Osteoblast (primary cell): Measurements from ENCODE around the gene RAB3C. TPM values are rescaled to one million over a fixed set of nuclear protein-coding genes. Genes with fewer than 3 reads are reported as not detected.

Source experiments
- DNase-seq: peaks from one replicate; pipeline ENCODE4 v3.0.0; 2011; ENCODE audit warnings: low spot score, mixed read lengths; ENCODE audit not compliant: insufficient read length; ENCODE audit errors: missing footprints
- H2AFZ ChIP-seq: 2 replicates; pipeline ENCODE4 v1.6.0; 2011; ENCODE audit warnings: mild to moderate bottlenecking, low read length
- H3K27ac ChIP-seq: 2 replicates; pipeline ENCODE4 v1.5.1; 2011; ENCODE audit warnings: mild to moderate bottlenecking, low read depth, low read length, moderate library complexity
- H3K27me3 ChIP-seq: 2 replicates; pipeline ENCODE4 v1.6.0; 2012; ENCODE audit warnings: mild to moderate bottlenecking, control low read depth, inconsistent platforms, low read length, moderate library complexity; ENCODE audit not compliant: insufficient read depth
- H3K36me3 ChIP-seq: 2 replicates; pipeline ENCODE4 v1.5.1; 2011; ENCODE audit warnings: mild to moderate bottlenecking, low read length, control low read depth, moderate library complexity; ENCODE audit not compliant: insufficient read depth
- H3K4me1 ChIP-seq: 2 replicates; pipeline ENCODE4 v1.5.1; 2011; ENCODE audit warnings: mild to moderate bottlenecking, low read length, control low read depth, moderate library complexity; ENCODE audit not compliant: insufficient read depth
- H3K4me2 ChIP-seq: 2 replicates; pipeline ENCODE4 v1.6.0; 2011; ENCODE audit warnings: mild to moderate bottlenecking, low read length; ENCODE audit not compliant: insufficient read depth
- H3K4me3 ChIP-seq: fragments of 200-600 bp; sonication (generic); 3 replicates; pipeline ENCODE4 v1.5.1; 2012; ENCODE audit warnings: mild to moderate bottlenecking, low read length, inconsistent platforms; ENCODE audit not compliant: insufficient read depth
- H3K79me2 ChIP-seq: 2 replicates; pipeline ENCODE4 v1.6.0; 2012; ENCODE audit warnings: mild to moderate bottlenecking, low read length, control low read depth, inconsistent platforms; ENCODE audit not compliant: insufficient read depth
- H3K9me3 ChIP-seq: 2 replicates; pipeline ENCODE4 v1.5.1; 2011; ENCODE audit warnings: low read depth, low read length, control low read depth
- H4K20me1 ChIP-seq: 2 replicates; pipeline ENCODE4 v1.6.0; 2012; ENCODE audit warnings: mild to moderate bottlenecking, low read length, control low read depth; ENCODE audit not compliant: insufficient read depth
- total RNA-seq: library from RNA; depleted of rRNA; stranded (reverse); fragments of >200 nt; gene quantifications from 2 replicates; pipeline ENCODE4 v1.2.3, GENCODE V29; 2012
- TF ChIP-seq, protein P1 (sequence below): IDR thresholded peaks from 2 replicates; pipeline ENCODE4 v1.5.1; 2011; ENCODE audit warnings: mild to moderate bottlenecking, low read depth, low read length, moderate library complexity; ENCODE audit errors: extremely low read depth

The RAB3C gene
- total RNA-seq, 1 donor = not detected

DNA sequence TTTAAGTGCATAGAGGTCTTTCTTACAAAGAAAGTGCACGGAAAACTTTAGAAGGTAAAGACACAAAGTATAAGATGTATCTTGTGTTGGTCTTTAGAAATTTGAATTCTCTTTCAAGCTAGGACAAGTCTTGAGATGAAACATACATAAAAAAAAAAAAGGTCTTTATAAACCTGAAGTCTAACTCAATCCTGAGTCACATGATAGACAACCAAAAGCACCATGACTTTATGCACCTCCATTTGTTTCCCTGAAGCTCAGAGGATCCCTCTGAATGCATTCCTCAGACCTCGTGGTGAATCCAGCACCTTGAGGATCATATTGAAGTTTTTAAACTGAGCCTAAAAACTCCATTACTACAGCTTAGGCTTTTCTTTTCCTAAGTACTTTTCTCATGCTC is 91.8 kb downstream of the RAB3C start:
- TF ChIP-seq, protein P1, sequence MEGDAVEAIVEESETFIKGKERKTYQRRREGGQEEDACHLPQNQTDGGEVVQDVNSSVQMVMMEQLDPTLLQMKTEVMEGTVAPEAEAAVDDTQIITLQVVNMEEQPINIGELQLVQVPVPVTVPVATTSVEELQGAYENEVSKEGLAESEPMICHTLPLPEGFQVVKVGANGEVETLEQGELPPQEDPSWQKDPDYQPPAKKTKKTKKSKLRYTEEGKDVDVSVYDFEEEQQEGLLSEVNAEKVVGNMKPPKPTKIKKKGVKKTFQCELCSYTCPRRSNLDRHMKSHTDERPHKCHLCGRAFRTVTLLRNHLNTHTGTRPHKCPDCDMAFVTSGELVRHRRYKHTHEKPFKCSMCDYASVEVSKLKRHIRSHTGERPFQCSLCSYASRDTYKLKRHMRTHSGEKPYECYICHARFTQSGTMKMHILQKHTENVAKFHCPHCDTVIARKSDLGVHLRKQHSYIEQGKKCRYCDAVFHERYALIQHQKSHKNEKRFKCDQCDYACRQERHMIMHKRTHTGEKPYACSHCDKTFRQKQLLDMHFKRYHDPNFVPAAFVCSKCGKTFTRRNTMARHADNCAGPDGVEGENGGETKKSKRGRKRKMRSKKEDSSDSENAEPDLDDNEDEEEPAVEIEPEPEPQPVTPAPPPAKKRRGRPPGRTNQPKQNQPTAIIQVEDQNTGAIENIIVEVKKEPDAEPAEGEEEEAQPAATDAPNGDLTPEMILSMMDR = no peak
- Histone ChIP-seq H3K4me1 (no peaks in the 10 kb centered on the region), H3K79me2 (no peaks in the 10 kb centered on the region), H3K4me3 (no peak overlapping the region), H3K27me3 (no peaks in the 10 kb centered on the region), H2AFZ (no peak overlapping the region), H3K27ac (no peak overlapping the region), H4K20me1 (no peaks in the 10 kb centered on the region), H3K4me2 (no peak overlapping the region), H3K36me3 (no peaks in the 10 kb centered on the region), H3K9me3 (no peaks in the 10 kb centered on the region)
- DNase-seq = no peak

DNA sequence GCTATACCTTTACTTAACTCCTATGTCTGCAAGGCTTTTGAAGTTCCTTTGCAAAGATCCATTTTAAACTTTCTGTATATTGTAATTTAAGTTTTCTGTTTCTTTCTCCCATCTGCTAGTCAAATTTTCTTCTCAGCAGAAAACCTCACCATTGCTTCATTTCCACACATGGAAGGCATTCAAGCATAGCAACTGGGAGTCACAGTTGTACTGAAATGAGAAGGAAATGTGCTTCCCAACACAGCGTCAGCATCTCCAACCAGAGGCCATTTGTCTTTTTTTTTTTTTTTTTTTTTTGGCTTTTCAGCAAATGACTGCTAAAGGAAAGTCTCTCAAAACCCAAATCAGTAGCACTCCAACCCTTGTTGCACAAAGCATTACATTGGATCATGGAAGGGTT is 92.5 kb downstream of the RAB3C start:
- no peaks in the 10 kb centered on the region for H3K36me3 ChIP-seq
- H3K27me3 ChIP-seq = no peaks in the 10 kb centered on the region
- H3K4me1 ChIP-seq = no peaks in the 10 kb centered on the region
- TF ChIP-seq, protein P1 = no peak
- no peak overlapping the region for H3K4me2 ChIP-seq
- H4K20me1 ChIP-seq = no peaks in the 10 kb centered on the region
- no peak overlapping the region for H2AFZ ChIP-seq
- no peaks in the 10 kb centered on the region for H3K9me3 ChIP-seq
- no peak for DNase-seq
- no peak overlapping the region for H3K27ac ChIP-seq
- H3K79me2 ChIP-seq = no peaks in the 10 kb centered on the region
- no peak overlapping the region for H3K4me3 ChIP-seq

GRCh38 chr5:58677650-58678049 is 94.8 kb downstream of the RAB3C start:
- H3K9me3 ChIP-seq = no peaks in the 10 kb centered on the region
- TF ChIP-seq, protein P1 = no peak
- no peaks in the 10 kb centered on the region for H3K27me3 ChIP-seq
- no peak overlapping the region for H3K4me2 ChIP-seq
- no peaks in the 10 kb centered on the region for H3K79me2 ChIP-seq
- no peaks in the 10 kb centered on the region for H4K20me1 ChIP-seq
- no peak for DNase-seq
- H2AFZ ChIP-seq = no peak overlapping the region
- no peak overlapping the region for H3K27ac ChIP-seq
- no peak overlapping the region for H3K4me3 ChIP-seq
- no peaks in the 10 kb centered on the region for H3K36me3 ChIP-seq
- H3K4me1 ChIP-seq = no peaks in the 10 kb centered on the region

DNA sequence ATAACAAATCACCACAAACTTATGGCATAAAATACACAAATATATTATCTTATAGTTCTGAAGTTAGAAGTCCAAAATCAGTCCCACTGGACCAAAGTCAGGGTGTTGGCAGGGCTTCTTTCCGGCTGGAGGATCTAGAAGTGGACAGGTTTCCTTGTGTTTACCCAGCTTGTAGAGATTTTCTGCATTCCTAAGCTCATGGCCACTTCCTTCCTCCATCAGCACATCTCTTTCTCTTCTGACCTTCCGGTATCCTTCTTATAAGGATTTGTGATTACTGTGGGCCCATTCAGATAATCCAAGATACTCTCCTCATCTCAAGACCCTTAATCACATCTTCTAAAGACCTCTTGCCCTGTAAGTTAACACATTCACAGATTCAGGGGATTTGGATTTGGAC is 97.6 kb downstream of the RAB3C start:
- H3K27ac ChIP-seq = no peak overlapping the region
- no peaks in the 10 kb centered on the region for H3K79me2 ChIP-seq
- no peaks in the 10 kb centered on the region for H3K36me3 ChIP-seq
- no peaks in the 10 kb centered on the region for H4K20me1 ChIP-seq
- no peaks in the 10 kb centered on the region for H3K9me3 ChIP-seq
- no peaks in the 10 kb centered on the region for H3K27me3 ChIP-seq
- TF ChIP-seq, protein P1 = no peak
- no peak for DNase-seq
- no peak overlapping the region for H2AFZ ChIP-seq
- no peak overlapping the region for H3K4me2 ChIP-seq
- H3K4me1 ChIP-seq = no peaks in the 10 kb centered on the region
- H3K4me3 ChIP-seq = no peak overlapping the region
